Naive B cell (primary cell): ENCODE results near the gene DAGLA. TPM values are rescaled to one million over a fixed set of nuclear protein-coding genes. Genes with fewer than 3 reads are reported as not detected.

Experiments
- ATAC-seq, 2 donors: fragments of 150-1000 bp; cut with Tn5 transposase; 2 replicates each; pipeline ENCODE4 v1.10.0; 2021; ENCODE audit warnings: low read depth in 2 of 2, mild to moderate bottlenecking in 2 of 2, moderate library complexity in 2 of 2
- DNase-seq: peaks from one replicate; pipeline ENCODE4 v3.0.0; 2022
- H3K27ac Mint-ChIP-seq, 6 donors: one replicate each; pipeline ENCODE4 v1.8.0; 2020 to 2022; ENCODE audit warnings: mild to moderate bottlenecking in 6 of 6, mixed read lengths in 6 of 6, moderate library complexity in 5 of 6, inconsistent platforms in 2 of 6
- H3K27me3 Mint-ChIP-seq, 3 donors: one replicate each; pipeline ENCODE4 v1.8.0; 2021 to 2022; ENCODE audit warnings: mixed read lengths in 3 of 3, mild to moderate bottlenecking in 1 of 3
- H3K36me3 Mint-ChIP-seq, 2 donors: one replicate each; pipeline ENCODE4 v1.8.0; 2020 to 2022; ENCODE audit warnings: mixed read lengths in 2 of 2, inconsistent platforms in 1 of 2, mild to moderate bottlenecking in 1 of 2
- H3K4me1 Mint-ChIP-seq, 3 donors: one replicate each; pipeline ENCODE4 v1.8.0; 2020 to 2022; ENCODE audit warnings: mixed read lengths in 3 of 3, inconsistent platforms in 1 of 3, mild to moderate bottlenecking in 1 of 3, moderate library complexity in 1 of 3
- H3K4me3 Mint-ChIP-seq, 8 donors: one replicate each; pipeline ENCODE4 v1.8.0; 2020 to 2022; ENCODE audit warnings: mild to moderate bottlenecking in 8 of 8, mixed read lengths in 8 of 8, moderate library complexity in 8 of 8, inconsistent platforms in 2 of 8
- H3K9me3 Mint-ChIP-seq, 7 donors: one replicate each; pipeline ENCODE4 v1.8.0; 2020 to 2022; ENCODE audit warnings: mixed read lengths in 7 of 7, mild to moderate bottlenecking in 5 of 7, inconsistent platforms in 2 of 7, moderate library complexity in 1 of 7
- polyA plus RNA-seq, 6 donors: library from polyadenylated mRNA; unstranded; fragments of 300-500 nt; fragmentation: Illumina TruSeq; gene quantifications; one replicate each; pipeline ENCODE4 v1.2.3, GENCODE V29; 2021; ENCODE audit warnings: low read depth in 6 of 6

DAGLA gene
- polyA plus RNA-seq, 6 donors from 2014 or later: not detected

- no peak overlapping the region for H3K4me3 Mint-ChIP-seq
- H3K9me3 Mint-ChIP-seq: no peaks in the 10 kb centered on the region
- no peak overlapping the region for H3K27ac Mint-ChIP-seq
- H3K27me3 Mint-ChIP-seq: peaks cover 17 to 33% (median 24%) of the 10 kb centered on the region in 3 donors
- no peaks in the 10 kb centered on the region for H3K36me3 Mint-ChIP-seq
- H3K4me1 Mint-ChIP-seq: peaks cover 0 to 2% (median 0%) of the 10 kb centered on the region in 3 donors
- DNase-seq (no peak), ATAC-seq (no peak)
Measured at GRCh38 chr11:61688365-61689163, 8.4 kb downstream of the DAGLA start.

GRCh38 chr11:61689164-61689496 lies 8.9 kb downstream of the DAGLA start:
- peaks cover 17 to 37% (median 24%) of the 10 kb centered on the region in 3 donors for H3K27me3 Mint-ChIP-seq
- no peak overlapping the region for H3K4me3 Mint-ChIP-seq
- H3K4me1 Mint-ChIP-seq: peaks cover 0 to 2% (median 0%) of the 10 kb centered on the region in 3 donors

GRCh38 chr11:61690706-61691379 lies 10.7 kb downstream of the DAGLA start:
- Mint-ChIP-seq H3K27me3 (peaks cover 17 to 40% (median 31%) of the 10 kb centered on the region in 3 donors), H3K36me3 (no peaks in the 10 kb centered on the region)
- no peak for ATAC-seq

More at GRCh38 chr11:61689164-61689496, 8.9 kb downstream of the DAGLA start:
- Mint-ChIP-seq H3K36me3 (no peaks in the 10 kb centered on the region), H3K9me3 (no peaks in the 10 kb centered on the region), H3K27ac (no peak overlapping the region)
- ATAC-seq (no peak), DNase-seq (no peak)

GRCh38 chr11:61691380-61692156 lies 11.4 kb downstream of the DAGLA start:
- DNase-seq (no peak), ATAC-seq (no peak)
- Mint-ChIP-seq H3K27ac (no peak overlapping the region), H3K4me1 (peaks cover 4 to 10% (median 7%) of the 10 kb centered on the region in 3 donors), H3K27me3 (peaks cover 17 to 42% (median 32%) of the 10 kb centered on the region in 3 donors), H3K36me3 (no peaks in the 10 kb centered on the region), H3K9me3 (no peaks in the 10 kb centered on the region), H3K4me3 (no peak overlapping the region)

More at GRCh38 chr11:61690706-61691379, 10.7 kb downstream of the DAGLA start:
- DNase-seq: no peak
- no peak overlapping the region for H3K27ac Mint-ChIP-seq
- H3K4me3 Mint-ChIP-seq: no peak overlapping the region
- H3K9me3 Mint-ChIP-seq: no peaks in the 10 kb centered on the region
- peaks cover 3 to 5% (median 5%) of the 10 kb centered on the region in 3 donors for H3K4me1 Mint-ChIP-seq

GRCh38 chr11:61693922-61694601 lies 13.9 kb downstream of the DAGLA start:
- no peak for ATAC-seq
- no peak for DNase-seq
- Mint-ChIP-seq H3K4me1 (peaks cover 6 to 13% (median 7%) of the 10 kb centered on the region in 3 donors), H3K27me3 (peaks cover 6 to 20% (median 14%) of the 10 kb centered on the region in 3 donors), H3K36me3 (no peaks in the 10 kb centered on the region), H3K27ac (peak overlapping the region in 1 of 6 donors; percentile 51), H3K9me3 (no peaks in the 10 kb centered on the region), H3K4me3 (no peak overlapping the region)

GRCh38 chr11:61694602-61694939 lies 14.4 kb downstream of the DAGLA start:
- no peaks in the 10 kb centered on the region for H3K9me3 Mint-ChIP-seq
- H3K27ac Mint-ChIP-seq: no peak overlapping the region
- H3K4me3 Mint-ChIP-seq: no peak overlapping the region
- peaks cover 3 to 17% (median 9%) of the 10 kb centered on the region in 3 donors for H3K27me3 Mint-ChIP-seq
- H3K36me3 Mint-ChIP-seq: no peaks in the 10 kb centered on the region
- ATAC-seq (no peak), DNase-seq (no peak)
- peaks cover 6 to 13% (median 7%) of the 10 kb centered on the region in 3 donors for H3K4me1 Mint-ChIP-seq

- DNase-seq (no peak), ATAC-seq (no peak)
- H3K27me3 Mint-ChIP-seq: peaks cover 1 to 17% (median 9%) of the 10 kb centered on the region in 3 donors
- H3K4me1 Mint-ChIP-seq: peaks cover 6 to 13% (median 7%) of the 10 kb centered on the region in 3 donors
- H3K9me3 Mint-ChIP-seq: no peaks in the 10 kb centered on the region
- H3K4me3 Mint-ChIP-seq: peak overlapping the region in 1 of 8 donors; percentile 53
- H3K36me3 Mint-ChIP-seq: no peaks in the 10 kb centered on the region
- no peak overlapping the region for H3K27ac Mint-ChIP-seq
Measured at GRCh38 chr11:61694946-61695706, 14.9 kb downstream of the DAGLA start.

GRCh38 chr11:61695917-61696316 lies 15.7 kb downstream of the DAGLA start:
- ATAC-seq (peak; percentile 93 to 98), DNase-seq (peak; percentile 26)
- H3K4me1 Mint-ChIP-seq: peaks cover 6 to 13% (median 7%) of the 10 kb centered on the region in 3 donors
- H3K36me3 Mint-ChIP-seq: no peaks in the 10 kb centered on the region
- peak overlapping the region in 3 of 6 donors; percentile 42 to 61 (median 51) for H3K27ac Mint-ChIP-seq
- no peaks in the 10 kb centered on the region for H3K9me3 Mint-ChIP-seq
- H3K4me3 Mint-ChIP-seq: peak overlapping the region in 5 of 8 donors; percentile 15 to 61 (median 47)
- peaks cover 0 to 15% (median 9%) of the 10 kb centered on the region in 3 donors for H3K27me3 Mint-ChIP-seq

GRCh38 chr11:61696602-61697001 lies 16.4 kb downstream of the DAGLA start:
- ATAC-seq: no peak
- H3K9me3 Mint-ChIP-seq: no peaks in the 10 kb centered on the region
- peak overlapping the region in 2 of 8 donors; percentile 8 to 66 for H3K4me3 Mint-ChIP-seq

GRCh38 chr11:61697078-61697502 lies 16.9 kb downstream of the DAGLA start:
- Mint-ChIP-seq H3K27ac (no peak overlapping the region), H3K4me1 (peaks cover 6 to 13% (median 7%) of the 10 kb centered on the region in 3 donors), H3K4me3 (no peak overlapping the region), H3K27me3 (peaks cover 0 to 13% (median 9%) of the 10 kb centered on the region in 3 donors), H3K9me3 (no peaks in the 10 kb centered on the region), H3K36me3 (no peaks in the 10 kb centered on the region)
- no peak for ATAC-seq
- DNase-seq: no peak

More at GRCh38 chr11:61696602-61697001, 16.4 kb downstream of the DAGLA start:
- no peak for DNase-seq
- H3K27me3 Mint-ChIP-seq: peaks cover 0 to 13% (median 9%) of the 10 kb centered on the region in 3 donors
- H3K27ac Mint-ChIP-seq: no peak overlapping the region
- peaks cover 6 to 13% (median 7%) of the 10 kb centered on the region in 3 donors for H3K4me1 Mint-ChIP-seq
- H3K36me3 Mint-ChIP-seq: no peaks in the 10 kb centered on the region

- H3K9me3 Mint-ChIP-seq: no peaks in the 10 kb centered on the region
- no peak overlapping the region for H3K4me3 Mint-ChIP-seq
- ATAC-seq: no peak
- no peak overlapping the region for H3K27ac Mint-ChIP-seq
- H3K4me1 Mint-ChIP-seq: peaks cover 6 to 13% (median 7%) of the 10 kb centered on the region in 3 donors
- peaks cover 0 to 13% (median 13%) of the 10 kb centered on the region in 3 donors for H3K27me3 Mint-ChIP-seq
- no peak for DNase-seq
- no peaks in the 10 kb centered on the region for H3K36me3 Mint-ChIP-seq
Measured at GRCh38 chr11:61697764-61698163, 17.6 kb downstream of the DAGLA start.
